ENCODE data around the gene CMTM4. TPM values are rescaled to one million over a fixed set of nuclear protein-coding genes. Genes with fewer than 3 reads are reported as not detected.

The CMTM4 gene
- total and polyA plus RNA-seq, 2 of the 8 experiments (the other 6 are each of a cell fraction or from before 2014, with no cell fraction given), result 35.3 to 51.7 TPM

DNA sequence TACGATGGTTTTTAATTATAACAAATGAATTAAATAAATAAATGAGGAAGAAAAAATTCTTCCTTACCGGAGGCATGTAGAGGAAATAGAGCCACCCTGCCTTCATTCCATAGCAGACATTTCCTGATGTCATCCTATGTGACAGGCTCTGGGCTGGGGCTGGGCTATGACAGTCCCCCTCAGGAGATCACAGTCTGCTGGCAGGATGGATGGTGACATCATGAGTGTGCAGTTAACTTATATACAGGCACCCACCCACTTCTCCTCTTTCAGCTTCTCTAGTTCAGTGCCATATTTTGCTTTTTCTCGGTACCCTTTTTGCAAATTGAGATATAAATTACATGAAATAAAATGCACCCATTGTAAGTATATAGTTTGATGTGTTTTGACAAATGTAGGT lies 98.4 kb downstream of the CMTM4 start:
- H2AFZ ChIP-seq (ENCODE audit: low read length), result no peak overlapping the region
- H2BK12ac ChIP-seq (ENCODE audit: low read depth, low read length), result no peak overlapping the region
- H2BK15ac ChIP-seq (ENCODE audit: low read length), result no peak overlapping the region
- H3K4me1 ChIP-seq (replicated peaks in 1 of 4; ENCODE audit: control insufficient read depth in 3 of 4, insufficient read depth in 4 of 4, low read length in 3 of 4), result no peaks in the 10 kb centered on the region
- ChIA-PET CTCF (ENCODE audit: partially characterized antibody) (interaction anchor here (1.3 to 2.2 kb wide), 3 partner anchors 9 to 191 kb away, joined by 4 to 12 read pairs (median 4); no protein-coding TSS in a partner anchor), POLR2A (ENCODE audit: partially characterized antibody) (interaction anchor here (1.2 kb wide), 1 partner anchor 10 kb away, joined by 4 read pairs; no protein-coding TSS in a partner anchor)
- no peak overlapping the region for H3K14ac ChIP-seq (ENCODE audit: insufficient read length)
- no peak overlapping the region for H3K4me3 ChIP-seq (ENCODE audit: extremely low read depth in 1 of 4, insufficient read depth in 2 of 4, low read depth in 3 of 4, low read length in 4 of 4)
- no peak overlapping the region for H2BK120ac ChIP-seq (replicated peaks; ENCODE audit: low read depth, low read length)
- H4K91ac ChIP-seq (replicated peaks; ENCODE audit: insufficient read length, low read length), result no peak overlapping the region
- H3K23ac ChIP-seq (ENCODE audit: insufficient read length), result no peak overlapping the region
- no peak overlapping the region for H3K4ac ChIP-seq (replicated peaks; ENCODE audit: insufficient read length, low read depth, low read length)
- no peak overlapping the region for H3K4me2 ChIP-seq (ENCODE audit: insufficient read depth in 1 of 2, low read depth in 2 of 2, low read length in 2 of 2)
- no peak overlapping the region for H4K8ac ChIP-seq (ENCODE audit: extremely low read depth, insufficient read depth, low read length)
- H2AK5ac ChIP-seq (ENCODE audit: low read depth, low read length), result no peak overlapping the region
- WGBS, 2 experiments (ENCODE audit: extremely low coverage in 1 of 2, insufficient coverage in 1 of 2, insufficient read length in 1 of 2, insufficient replicate concordance in 2 of 2, low coverage in 1 of 2, low lambda C conversion rate in 2 of 2, missing lambda C conversion rate in 1 of 2), result 85% methylated on average over 3 of the region's 3 CpGs; no CpG with 5 or more reads in 1 of the 2 experiments
- H3K79me2 ChIP-seq (ENCODE audit: control insufficient read depth in 1 of 2, insufficient read depth in 2 of 2, low read length in 2 of 2), result no peaks in the 10 kb centered on the region
- H3K56ac ChIP-seq (replicated peaks; ENCODE audit: insufficient read length, low read depth, low read length), result no peak overlapping the region
- peaks cover 2% of the 10 kb centered on the region; the same call in 1 of the 2 replicates for H3K23me2 ChIP-seq (ENCODE audit: low read depth, low read length)
- FAIRE-seq (no peak), DNase-seq (ENCODE audit: low read depth in 1 of 2, low spot score in 2 of 2) (no peak)
- H2BK5ac ChIP-seq (ENCODE audit: low read depth, low read length), result no peak overlapping the region
- no peaks in the 10 kb centered on the region for H4K20me1 ChIP-seq (replicated peaks in 1 of 2; ENCODE audit: control insufficient read depth in 1 of 2, insufficient read depth in 2 of 2, low read length in 2 of 2)
- H3K18ac ChIP-seq (ENCODE audit: extremely low read depth, low read length), result no peak overlapping the region
- no peaks in the 10 kb centered on the region for H3K79me1 ChIP-seq (ENCODE audit: low read depth, low read length)
- H3K27me3 ChIP-seq (replicated peaks in 1 of 4; ENCODE audit: control insufficient read depth in 3 of 4, extremely low read depth in 1 of 4, insufficient read depth in 3 of 4, low read length in 3 of 4), result no peaks in the 10 kb centered on the region
- no peaks in the 10 kb centered on the region for H3K9me3 ChIP-seq (ENCODE audit: insufficient read depth in 2 of 2, low read depth in 1 of 2, low read length in 1 of 2)
- H4K5ac ChIP-seq (ENCODE audit: insufficient read length, low read depth, low read length), result no peak overlapping the region
- no peak overlapping the region for H2BK20ac ChIP-seq (ENCODE audit: low read length)
- no peaks in the 10 kb centered on the region for H3K36me3 ChIP-seq (ENCODE audit: control insufficient read depth in 2 of 4, insufficient read depth in 4 of 4, low read length in 3 of 4)
- no peak overlapping the region for H3K9ac ChIP-seq (replicated peaks in 1 of 4; ENCODE audit: extremely low read depth in 1 of 4, low read depth in 3 of 4, low read length in 3 of 4)
- H3K27ac ChIP-seq (ENCODE audit: low read depth, low read length), result no peak overlapping the region
- no peak for TF ChIP-seq SP4 (IDR thresholded peaks at IDR 0.05; ENCODE audit: low read length)
- no peak for TF ChIP-seq SRF (IDR thresholded peaks at IDR 0.05; ENCODE audit: low read depth, low read length)
- no peak for TF ChIP-seq SIX5 (IDR thresholded peaks at IDR 0.05; ENCODE audit: low read depth, low read length)
- TF ChIP-seq GABPA (IDR thresholded peaks at IDR 0.05; ENCODE audit: borderline replicate concordance, insufficient read depth, low read length), result no peak
- TF ChIP-seq TAF1 (IDR thresholded peaks at IDR 0.05; ENCODE audit: low read depth, low read length), result no peak
- no peak for TF ChIP-seq EGR1 (IDR thresholded peaks at IDR 0.05; ENCODE audit: borderline replicate concordance, low read depth, low read length)
- no peak for TF ChIP-seq CBX8 (IDR thresholded peaks at IDR 0.05; ENCODE audit: borderline replicate concordance, low read depth, low read length)
- no peak for TF ChIP-seq CHD2 (IDR thresholded peaks at IDR 0.05; ENCODE audit: low read length)
- TF ChIP-seq SIN3A (conservative IDR thresholded peaks at IDR 0.05 in 1 of 2, IDR thresholded peaks at IDR 0.05 in 1 of 2; ENCODE audit: low read depth in 1 of 2, low read length in 2 of 2), result no peak
- no peak for TF ChIP-seq CHD1 (IDR thresholded peaks at IDR 0.05; ENCODE audit: low read depth, low read length)
- TF ChIP-seq RAD21 (IDR thresholded peaks at IDR 0.05 in 1 of 2, conservative IDR thresholded peaks at IDR 0.05 in 1 of 2; ENCODE audit: low read depth in 2 of 2, low read length in 2 of 2), result no peak
- TF ChIP-seq PHF8 (conservative IDR thresholded peaks at IDR 0.05; ENCODE audit: low read depth, low read length), result no peak

Data from H1 (cell line).